GM18526 (cell line): ENCODE data around the gene ARHGAP26.

ENCODE experiments used
- POLR2A ChIP-seq: IDR thresholded peaks from 3 replicates; pipeline ENCODE4 v1.6.1; 2011; ENCODE audit not compliant: insufficient read length; ENCODE audit errors: extremely low read depth

Gene ARHGAP26

GRCh38 chr5:143207058-143207457 lies 436.9 kb downstream of the ARHGAP26 start:
- no peak for TF ChIP-seq POLR2A

- TF ChIP-seq POLR2A = no peak
Observed at GRCh38 chr5:143207563-143208364, 437.6 kb downstream of the ARHGAP26 start.

GRCh38 chr5:143208365-143208641 lies 438.1 kb downstream of the ARHGAP26 start:
- no peak for TF ChIP-seq POLR2A

- TF ChIP-seq POLR2A = no peak
Observed at GRCh38 chr5:143208781-143209510, 438.8 kb downstream of the ARHGAP26 start.

- TF ChIP-seq POLR2A = no peak
Observed at GRCh38 chr5:143209881-143210395, 439.8 kb downstream of the ARHGAP26 start.

GRCh38 chr5:143210576-143210975 lies 440.4 kb downstream of the ARHGAP26 start:
- no peak for TF ChIP-seq POLR2A

- TF ChIP-seq POLR2A = no peak
Observed at GRCh38 chr5:143212261-143212660, 442.1 kb downstream of the ARHGAP26 start.

GRCh38 chr5:143213231-143213850 lies 443.2 kb downstream of the ARHGAP26 start:
- no peak for TF ChIP-seq POLR2A

GRCh38 chr5:143213851-143214363 lies 443.7 kb downstream of the ARHGAP26 start:
- no peak for TF ChIP-seq POLR2A

- no peak for TF ChIP-seq POLR2A
Observed at GRCh38 chr5:143214458-143214857, 444.3 kb downstream of the ARHGAP26 start.

- TF ChIP-seq POLR2A = no peak
Observed at GRCh38 chr5:143214890-143215289, 444.7 kb downstream of the ARHGAP26 start.

GRCh38 chr5:143215690-143216089 lies 445.5 kb downstream of the ARHGAP26 start:
- TF ChIP-seq POLR2A = no peak

GRCh38 chr5:143216211-143216610 lies 446.0 kb downstream of the ARHGAP26 start:
- no peak for TF ChIP-seq POLR2A

- no peak for TF ChIP-seq POLR2A
Observed at GRCh38 chr5:143217065-143217803, 447.1 kb downstream of the ARHGAP26 start.

- no peak for TF ChIP-seq POLR2A
Observed at GRCh38 chr5:143217804-143218160, 447.6 kb downstream of the ARHGAP26 start.
